ENCODE results near the gene STPG2. TPM values are rescaled to one million over a fixed set of nuclear protein-coding genes. Genes with fewer than 3 reads are reported as not detected.
"Not testable (repeated sequence)": the region's sequence is repeated elsewhere in the genome, so short reads cannot be mapped to it uniquely, and the experiment has no call there.

The STPG2 gene
- total RNA-seq, 1 donor from 2014 or later = not detected

DNA sequence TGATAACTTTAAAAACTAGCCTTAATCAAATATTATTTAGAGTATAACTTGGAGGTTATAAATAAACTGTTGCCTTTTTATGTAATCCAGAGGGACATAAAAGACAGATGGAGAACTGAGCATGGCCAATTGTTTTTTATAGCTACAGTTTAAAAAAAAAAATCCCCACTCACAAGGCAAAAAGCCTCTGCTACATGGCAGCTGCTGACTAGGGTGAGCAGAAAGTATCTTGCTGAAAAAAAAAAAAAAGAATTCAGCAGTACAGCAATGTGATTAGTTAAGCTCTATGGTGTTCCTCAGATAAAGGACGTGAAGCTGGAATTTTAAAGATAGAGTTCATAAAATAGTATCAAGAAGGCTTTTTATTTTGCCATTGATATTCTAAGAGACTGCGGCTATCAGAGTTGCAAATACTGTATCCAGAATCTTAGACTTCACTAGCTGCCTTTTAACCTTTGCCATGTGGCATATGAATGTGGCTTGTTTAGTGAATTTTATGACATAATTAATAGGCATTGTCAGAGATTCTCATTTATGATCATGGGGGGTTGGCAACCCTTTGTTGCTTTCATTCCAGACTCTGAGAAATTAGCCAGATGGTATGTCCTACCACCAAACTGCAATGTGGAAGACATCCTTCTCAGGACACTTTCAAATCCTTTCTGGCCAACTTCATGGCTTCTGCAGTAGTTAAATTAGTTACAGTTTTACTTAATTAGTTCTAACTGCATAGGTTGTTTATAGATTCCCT, 498.0 kb downstream of the STPG2 start:
- DNase-seq (ENCODE audit: low read depth in 2 of 2) = no peak

DNA sequence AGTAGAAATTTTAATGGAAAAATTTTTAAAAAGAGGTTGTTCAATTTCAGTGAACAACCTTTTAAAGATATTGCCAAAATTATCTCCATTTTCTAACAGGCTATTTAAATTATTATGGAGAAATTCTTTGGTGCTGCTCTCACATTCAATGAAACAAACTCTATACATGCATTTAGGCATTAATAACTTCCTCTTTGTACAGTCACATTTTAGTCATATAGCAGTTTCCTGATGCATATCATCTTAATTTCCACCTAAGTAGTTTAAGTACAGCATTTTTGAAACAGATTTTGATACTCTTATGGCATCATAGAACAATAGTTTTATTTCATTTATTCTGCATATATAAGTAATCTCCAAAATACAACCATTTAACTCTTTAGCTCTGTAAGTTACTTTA, 500.1 kb downstream of the STPG2 start:
- no peak for DNase-seq (ENCODE audit: low read depth in 2 of 2)

DNA sequence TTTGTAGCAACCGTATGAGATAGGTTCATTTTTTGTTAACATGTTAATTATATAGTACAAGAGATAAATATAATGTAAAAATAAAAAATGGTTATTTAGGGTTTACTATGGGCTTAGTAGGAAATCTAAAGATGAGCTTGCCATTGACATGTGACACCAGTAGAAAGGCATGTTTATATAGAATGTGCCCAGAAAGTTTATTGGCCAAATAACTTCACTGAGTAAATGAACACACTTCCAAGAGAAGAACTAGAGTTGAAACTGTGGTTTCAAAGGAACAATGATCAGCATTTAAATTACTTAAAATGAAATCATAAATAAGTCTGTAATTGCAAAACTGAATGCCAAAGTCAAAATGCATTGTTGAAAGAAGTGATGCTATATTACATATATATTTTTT, 503.3 kb downstream of the STPG2 start:
- DNase-seq (ENCODE audit: low read depth in 2 of 2) = no peak

DNA sequence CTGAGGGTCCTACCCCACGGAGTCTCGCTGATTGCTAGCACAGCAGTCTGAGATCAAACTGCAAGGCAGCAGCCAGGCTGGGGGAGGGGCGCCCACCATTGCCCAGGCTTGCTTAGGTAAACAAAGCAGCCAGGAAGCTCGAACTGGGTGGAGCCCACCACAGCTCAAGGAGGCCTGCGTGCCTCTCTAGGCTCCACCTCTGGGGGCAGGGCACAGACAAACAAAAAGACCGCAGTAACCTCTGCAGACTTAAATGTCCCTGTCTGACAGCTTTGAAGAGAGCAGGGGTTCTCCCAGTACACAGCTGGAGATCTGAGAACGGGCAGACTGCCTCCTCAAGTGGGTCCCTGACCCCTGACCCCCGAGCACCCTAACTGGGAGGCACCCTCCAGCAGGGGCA, 509.4 kb downstream of the STPG2 start:
- not testable (repeated sequence) for DNase-seq (ENCODE audit: low read depth in 2 of 2)

DNA sequence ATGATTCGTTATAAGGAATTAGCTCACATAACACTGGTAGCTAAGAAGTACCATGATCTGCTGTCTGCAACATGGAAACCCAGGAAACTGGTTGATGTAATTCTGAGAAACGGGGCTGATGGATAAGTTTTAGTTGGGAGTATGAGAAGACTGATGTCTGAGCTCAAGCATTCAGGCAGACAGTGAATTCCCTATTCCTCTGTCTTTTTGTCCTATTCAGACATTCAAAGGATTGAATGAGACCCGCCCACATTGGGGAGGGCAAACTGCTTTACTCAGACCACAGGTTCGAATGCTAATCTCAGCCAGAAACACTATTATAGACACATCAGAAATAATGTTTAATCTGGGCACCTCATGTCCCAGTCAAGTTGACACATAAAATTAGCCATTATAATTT, 515.5 kb downstream of the STPG2 start:
- DNase-seq (ENCODE audit: low read depth in 2 of 2) = no peak

DNA sequence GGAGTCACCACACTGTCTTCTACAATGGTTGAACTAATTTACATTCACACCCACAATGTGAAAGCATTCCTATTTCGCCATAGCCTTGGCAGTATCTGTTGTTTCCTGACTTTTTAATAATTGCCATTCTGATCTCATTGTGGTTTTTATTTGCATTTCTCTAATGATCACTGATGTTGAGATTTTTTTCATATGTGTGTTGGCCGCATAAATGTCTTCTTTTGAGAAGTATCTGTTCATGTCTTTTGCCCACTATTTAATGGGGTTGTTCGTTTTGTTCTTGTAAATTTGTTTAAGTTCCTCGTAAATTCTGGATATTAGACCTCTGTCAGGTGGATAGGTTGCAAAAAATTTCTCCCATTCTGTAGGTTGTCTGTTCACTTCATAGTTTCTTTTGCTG, 519.1 kb downstream of the STPG2 start:
- no peak for DNase-seq (ENCODE audit: low read depth in 2 of 2)

DNA sequence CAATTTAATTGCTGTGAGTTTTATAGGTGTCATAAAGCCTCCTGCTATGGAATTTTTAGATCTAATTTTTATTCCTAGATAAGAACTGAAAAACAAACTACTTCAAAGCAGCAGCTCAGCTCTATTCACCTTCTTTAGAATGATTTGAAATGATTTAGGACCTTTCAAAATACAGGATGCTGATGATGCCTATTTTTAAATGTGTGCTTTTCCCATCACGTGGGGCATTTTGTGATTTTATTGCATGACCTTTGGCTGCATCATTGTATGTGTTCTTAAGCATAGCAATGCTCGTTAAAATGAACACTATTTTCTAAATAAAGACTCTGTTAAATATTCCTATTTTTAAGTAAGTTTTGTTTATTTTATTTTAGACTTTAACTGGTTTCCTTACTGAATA, 537.3 kb downstream of the STPG2 start:
- DNase-seq (ENCODE audit: low read depth in 2 of 2) = no peak

DNA sequence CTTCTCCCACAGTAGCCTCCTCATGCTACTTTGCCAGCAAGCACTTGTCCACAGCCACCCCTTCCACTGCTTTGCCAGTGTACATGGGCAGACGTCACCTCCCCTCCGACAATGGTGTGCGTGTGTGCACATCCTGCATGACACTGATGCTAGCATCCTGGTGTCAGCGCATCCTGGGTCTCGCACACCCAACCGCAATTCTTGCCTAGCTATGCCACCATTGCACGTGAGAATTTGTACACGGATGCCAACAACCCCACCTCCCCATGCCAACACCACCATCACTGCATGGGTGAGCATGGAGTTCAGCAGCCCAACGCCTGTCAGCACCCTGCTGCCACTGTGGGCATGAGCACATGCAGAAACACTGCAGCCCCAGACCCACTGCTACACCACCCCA, 550.0 kb downstream of the STPG2 start:
- no peak for DNase-seq (ENCODE audit: low read depth in 2 of 2)

DNA sequence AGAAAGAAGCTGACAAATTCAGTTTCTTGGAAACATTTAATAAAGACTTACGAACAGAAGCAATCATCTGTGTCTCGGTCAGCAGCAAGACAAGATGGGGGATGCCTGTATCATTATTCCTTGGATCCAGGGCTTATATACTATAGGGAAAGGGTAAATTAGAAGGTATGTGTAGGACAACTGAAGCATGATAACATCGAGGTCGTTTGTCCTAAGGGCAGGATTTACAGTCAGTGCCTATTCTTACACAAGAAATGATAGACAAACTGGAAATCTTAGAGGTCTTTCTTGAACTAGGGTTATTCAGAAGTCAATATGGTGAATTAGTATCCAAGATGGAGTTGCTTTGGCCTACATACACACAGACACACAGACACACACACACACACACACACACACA, 553.0 kb downstream of the STPG2 start:
- DNase-seq (ENCODE audit: low read depth in 2 of 2) = no peak

DNA sequence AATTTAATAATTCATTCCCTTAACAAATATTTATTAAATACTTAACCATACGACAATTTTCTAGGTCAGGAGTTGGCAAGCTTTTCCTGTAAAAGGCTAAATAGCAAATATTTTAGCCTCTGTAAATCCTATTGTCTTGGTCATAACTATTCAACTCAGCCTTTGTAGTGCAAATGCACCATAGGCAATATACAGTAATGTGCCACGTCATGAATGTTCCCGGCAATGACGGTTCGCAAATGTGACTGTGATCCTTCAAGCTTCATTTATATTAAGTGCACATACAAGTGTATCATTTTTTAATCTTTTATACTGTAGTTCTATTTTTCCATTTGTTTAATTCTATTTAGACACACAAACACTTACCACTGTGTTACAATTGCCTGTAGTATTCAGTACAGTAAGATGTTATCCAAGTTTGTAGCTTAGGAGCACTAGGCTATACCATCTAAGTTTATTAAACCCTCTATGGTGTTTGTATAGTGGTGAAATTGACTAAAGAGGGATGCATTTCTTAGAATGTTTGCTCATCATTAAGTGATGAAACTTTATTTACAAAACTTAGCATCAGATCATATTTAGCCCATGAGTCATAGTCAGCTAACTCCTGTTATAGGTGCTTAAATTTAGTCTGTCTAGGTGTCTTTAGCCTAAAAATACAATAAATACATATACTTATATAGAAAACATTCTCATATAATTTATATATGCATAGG, 553.6 kb downstream of the STPG2 start:
- no peak for DNase-seq (ENCODE audit: low read depth in 2 of 2)

DNA sequence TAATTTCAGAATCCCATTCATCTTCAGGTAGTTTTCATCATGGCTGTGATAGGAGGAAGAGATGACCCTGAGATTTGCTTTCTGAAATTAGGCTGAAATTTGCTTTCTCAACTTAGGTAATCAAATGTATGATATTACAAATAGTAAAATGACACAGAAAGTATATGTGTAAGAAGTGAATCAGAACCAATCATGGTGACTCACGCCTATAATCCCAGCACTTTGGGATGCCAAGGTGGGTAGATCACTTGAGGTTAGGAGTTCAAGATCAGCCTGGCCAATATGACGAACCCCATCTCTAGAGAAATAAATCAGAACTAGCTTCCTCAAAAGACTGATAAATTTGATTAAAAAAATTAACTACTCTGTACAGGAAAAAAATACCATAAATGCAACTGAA, 555.4 kb downstream of the STPG2 start:
- DNase-seq (ENCODE audit: low read depth in 2 of 2) = no peak

DNA sequence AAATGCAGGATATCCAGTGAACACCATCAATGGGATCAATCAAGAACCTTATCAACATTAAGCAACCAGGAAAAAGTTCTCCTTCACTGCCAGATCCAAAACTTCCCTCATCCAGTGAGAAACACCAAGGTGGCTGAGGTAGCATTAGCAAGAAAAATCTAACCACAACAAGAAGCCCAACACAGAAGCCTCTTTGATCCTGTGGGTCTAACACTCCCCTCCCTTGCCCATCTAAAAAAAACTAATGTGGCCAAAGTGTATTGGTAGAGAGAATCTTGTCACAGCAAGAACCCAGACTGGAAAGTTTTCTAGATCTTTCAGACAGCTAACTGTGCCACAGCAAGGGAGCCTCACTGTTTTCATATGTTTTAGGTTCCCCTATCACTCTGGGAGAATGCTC, 558.0 kb downstream of the STPG2 start:
- DNase-seq (ENCODE audit: low read depth in 2 of 2) = no peak

DNA sequence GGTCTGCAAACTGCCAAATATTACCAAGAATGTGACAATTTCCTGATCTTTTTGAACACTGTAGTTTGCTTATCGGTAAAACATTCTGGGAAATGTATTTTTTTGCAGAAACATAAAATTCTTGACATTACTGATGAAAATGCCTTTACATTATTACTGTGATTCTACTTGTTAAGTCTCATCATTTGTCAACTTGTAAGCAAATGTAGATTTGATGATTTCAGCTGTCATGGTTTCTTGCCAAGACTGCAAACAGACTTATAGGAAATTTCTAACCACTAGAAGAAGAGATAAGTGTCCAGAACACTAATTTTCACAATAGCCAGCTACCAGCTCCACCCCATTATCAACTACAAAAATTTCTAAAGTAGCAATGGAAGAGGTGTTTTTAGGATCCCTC, 560.4 kb downstream of the STPG2 start:
- DNase-seq (ENCODE audit: low read depth in 2 of 2) = no peak

DNA sequence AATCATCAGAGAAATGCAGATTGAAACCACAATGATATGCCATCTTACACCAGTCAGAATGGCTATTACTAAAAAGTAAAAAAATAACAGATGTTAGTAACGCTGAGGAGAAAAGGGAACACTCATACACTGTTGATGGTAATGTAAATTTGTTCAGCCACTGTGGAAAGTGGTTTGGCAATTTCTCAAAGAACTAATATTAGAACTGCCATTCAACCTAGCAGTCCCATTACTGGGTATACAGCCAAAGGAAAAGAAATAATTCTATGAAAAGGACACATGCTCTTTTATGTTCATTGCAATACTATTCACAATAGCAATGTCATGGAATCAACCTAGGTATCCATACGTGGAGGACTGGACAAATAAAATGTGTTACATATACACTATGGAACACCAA, 566.3 kb downstream of the STPG2 start:
- no peak for DNase-seq (ENCODE audit: low read depth in 2 of 2)

DNA sequence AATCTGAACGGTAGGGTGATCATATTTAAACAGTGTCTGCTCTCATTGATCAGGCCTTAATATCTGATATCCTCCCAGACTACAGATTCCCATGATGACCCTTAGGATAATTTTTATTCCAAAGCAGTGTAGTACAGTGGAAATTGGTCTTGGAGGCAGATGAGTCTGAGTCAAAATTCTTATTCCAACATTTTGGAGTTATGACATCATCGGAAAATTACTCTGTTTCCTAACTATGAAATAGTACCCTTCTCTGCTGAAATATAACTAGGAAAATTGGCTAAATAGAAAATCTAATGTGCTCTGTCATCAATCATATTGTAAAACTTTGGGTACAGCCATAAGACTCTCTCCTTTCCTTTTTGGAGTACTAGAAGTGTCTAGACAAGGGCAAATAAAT, 583.3 kb downstream of the STPG2 start:
- no peak for DNase-seq (ENCODE audit: low read depth in 2 of 2)

DNA sequence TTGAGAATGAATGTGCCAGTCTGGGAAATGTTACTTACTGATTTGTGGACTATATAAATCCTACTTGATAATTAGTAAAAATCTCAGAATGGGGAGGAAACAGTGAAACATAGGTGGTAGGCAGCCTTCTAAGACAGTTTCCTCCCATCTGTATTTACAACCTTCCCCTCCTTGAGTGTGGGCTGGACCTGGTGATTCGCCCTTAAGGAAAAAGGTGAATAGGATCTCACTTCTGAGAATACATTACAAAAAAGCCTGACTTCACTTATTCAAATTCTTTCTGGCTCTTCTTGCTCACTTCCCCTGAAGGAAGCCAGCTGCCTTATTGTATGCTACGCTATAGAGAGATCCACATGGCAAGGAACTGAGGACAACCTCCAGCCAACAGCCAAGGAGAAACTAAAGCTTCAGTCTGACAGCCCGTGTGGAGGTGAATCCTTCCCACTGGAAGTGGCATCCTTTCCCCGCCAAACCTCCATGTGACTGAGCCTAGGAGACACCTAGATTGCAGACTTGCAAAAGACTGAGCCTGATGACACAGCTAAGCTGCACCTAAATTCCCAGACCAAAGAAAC, 585.0 kb downstream of the STPG2 start:
- no peak for DNase-seq (ENCODE audit: low read depth in 2 of 2)

DNA sequence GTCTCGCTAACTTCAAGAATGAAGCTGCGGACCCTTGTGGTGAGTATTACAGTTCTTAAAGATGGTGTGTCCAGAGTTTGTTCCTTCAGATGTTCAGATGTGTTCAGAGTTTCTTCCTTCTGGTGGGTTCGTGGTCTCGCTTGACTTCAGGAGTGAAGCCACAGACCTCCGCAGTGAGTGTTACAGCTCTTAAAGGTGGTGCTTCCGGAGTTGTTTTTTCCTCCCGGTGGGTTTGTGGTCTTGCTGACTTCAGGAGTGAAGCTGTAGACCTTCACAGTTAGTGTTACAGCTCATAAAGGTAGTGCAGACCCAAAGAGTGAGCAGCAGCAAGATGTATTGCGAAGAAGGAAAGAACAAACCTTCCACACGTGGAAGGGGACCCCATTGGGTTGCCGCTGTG, 592.6 kb downstream of the STPG2 start:
- not testable (repeated sequence) for DNase-seq (ENCODE audit: low read depth in 2 of 2)

DNA sequence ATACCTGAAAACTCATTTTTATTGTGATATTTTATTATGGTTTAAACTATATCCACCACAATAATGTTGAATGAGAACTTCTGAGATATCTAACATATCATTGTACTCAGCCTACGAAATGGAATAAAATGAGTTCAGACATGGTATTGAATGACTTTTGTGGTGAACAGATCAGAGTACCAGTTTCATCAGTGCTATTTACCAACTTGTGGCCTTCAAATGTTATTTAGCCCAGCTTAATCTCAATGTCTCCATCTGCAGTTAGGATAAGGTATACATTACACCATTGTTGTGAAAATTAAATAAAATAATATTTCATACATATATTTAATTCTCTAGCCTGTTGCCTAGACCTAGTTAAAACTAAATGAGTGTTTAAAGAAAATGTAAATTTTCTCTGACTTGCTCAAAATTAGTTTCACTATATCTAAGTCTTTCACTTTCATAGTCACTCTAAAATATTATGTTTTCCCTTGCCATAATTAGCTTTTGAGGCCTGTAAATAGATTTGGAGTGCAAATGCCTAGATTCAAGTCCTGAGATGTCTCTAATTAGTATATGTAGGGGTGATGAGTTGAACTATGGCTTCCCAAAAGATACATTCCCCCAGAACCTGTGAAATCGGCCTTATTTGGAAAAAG, 594.2 kb downstream of the STPG2 start:
- no peak for DNase-seq (ENCODE audit: low read depth in 2 of 2)

DNA sequence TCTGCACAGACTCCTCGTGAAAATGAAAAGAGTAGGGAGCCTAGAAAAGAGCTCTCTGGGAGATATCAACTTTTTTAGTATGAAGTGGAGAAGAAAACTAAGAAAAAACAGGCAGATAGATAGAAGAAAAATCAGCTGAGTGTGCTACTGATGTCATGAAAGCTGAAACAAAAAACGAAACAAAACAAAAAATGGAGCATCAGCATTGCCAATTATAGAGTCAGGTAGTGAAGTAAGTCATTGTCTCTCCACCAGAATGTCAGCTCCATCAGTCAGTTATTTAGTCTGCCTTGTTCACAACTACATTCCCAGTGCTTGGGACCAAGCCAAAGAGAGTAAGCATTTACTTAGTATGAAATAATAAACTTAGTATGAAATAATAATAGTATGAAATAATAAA, 595.1 kb downstream of the STPG2 start:
- DNase-seq (ENCODE audit: low read depth in 2 of 2) = no peak

DNA sequence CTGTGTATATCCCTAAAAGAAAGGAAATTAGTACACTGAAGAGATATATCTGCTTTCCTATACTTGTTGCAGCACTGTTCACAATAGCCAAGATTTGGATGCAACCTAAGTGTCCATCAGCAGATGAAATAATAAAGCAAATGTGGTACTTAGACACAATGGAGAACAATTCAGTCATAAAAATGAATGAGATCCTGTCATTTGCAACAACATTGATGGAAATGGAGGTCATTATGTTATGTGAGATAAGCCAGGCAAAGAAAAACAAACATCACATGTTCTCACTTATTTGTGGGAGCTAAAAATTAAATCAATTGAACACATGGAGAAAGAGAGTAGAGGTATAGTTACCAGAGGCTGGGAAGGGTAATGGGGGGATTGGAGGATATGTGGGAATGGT, 611.9 kb downstream of the STPG2 start:
- no peak for DNase-seq (ENCODE audit: low read depth in 2 of 2)

DNA sequence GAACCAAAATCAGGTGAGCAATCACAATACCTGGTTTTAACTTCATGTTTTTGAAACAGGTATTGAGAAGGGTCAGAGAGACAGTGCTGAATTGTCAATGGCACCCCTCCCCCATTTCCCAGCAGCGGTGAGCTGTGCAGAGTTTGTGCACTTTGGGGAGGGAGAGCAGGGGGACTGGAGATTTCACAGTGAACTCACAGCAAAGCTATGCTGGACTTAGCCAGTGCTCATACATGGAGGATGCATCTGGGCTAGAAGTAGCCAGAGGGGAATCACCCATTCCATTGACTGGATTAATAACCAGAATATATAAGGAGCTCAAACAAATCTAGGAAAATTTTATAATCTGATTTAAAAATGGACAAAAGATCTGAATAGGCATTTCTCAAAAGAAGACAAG, 612.6 kb downstream of the STPG2 start:
- DNase-seq (ENCODE audit: low read depth in 2 of 2) = no peak

DNA sequence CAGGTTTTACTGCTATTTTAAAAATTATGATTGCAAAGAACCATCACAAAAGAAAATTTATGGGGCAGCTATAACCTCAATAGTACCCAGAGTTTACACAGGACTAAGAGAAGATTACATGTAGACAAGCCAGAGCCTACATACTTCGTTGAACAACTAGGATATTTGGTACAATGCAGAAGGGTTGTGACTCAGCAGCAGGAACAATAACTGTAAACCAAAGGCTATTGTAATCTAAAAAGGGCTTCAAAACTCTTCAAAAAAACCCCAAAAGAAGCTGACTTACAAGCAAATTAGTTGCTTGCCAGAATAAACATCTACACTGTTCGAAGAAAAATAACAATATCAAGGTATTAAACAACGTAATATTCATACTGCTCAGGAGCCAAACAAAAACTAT, 618.0 kb downstream of the STPG2 start:
- no peak for DNase-seq (ENCODE audit: low read depth in 2 of 2)

DNA sequence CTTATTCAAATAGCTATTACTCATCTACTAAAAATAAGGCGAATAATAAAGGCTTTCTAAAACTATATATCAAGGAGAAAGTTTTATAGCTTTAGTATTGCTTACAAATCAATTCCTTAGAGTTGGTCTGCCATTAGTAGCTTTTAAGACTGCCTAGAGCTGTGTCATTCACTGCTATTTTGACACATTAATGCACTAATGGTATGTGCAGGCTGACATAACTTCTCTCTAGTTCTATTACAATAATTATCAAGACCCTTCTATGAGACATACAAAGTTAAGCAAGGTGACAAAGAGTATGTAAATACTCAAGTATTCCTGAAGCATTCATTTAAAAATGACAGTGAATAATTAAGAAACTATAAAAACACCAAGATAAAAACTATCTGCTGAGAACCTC, 625.3 kb downstream of the STPG2 start:
- DNase-seq (ENCODE audit: low read depth in 2 of 2) = no peak
